Epithelial cell of esophagus (primary cell): ENCODE data around the gene SARDH.

Experiments
- DNase-seq: peaks from one replicate; pipeline ENCODE4 v3.0.0; 2010; ENCODE audit warnings: low read depth
- H3K4me3 ChIP-seq: 2 replicates; pipeline ENCODE4 v1.5.1; 2011; ENCODE audit warnings: mild to moderate bottlenecking, low read length, control low read depth
- TF ChIP-seq, protein P1 (sequence below): IDR thresholded peaks from 2 replicates; pipeline ENCODE4 v1.5.1; 2011; ENCODE audit warnings: low read depth, mild to moderate bottlenecking, low read length, control low read depth, inconsistent platforms; ENCODE audit not compliant: insufficient read depth; ENCODE audit errors: missing control alignments

Gene SARDH

DNA sequence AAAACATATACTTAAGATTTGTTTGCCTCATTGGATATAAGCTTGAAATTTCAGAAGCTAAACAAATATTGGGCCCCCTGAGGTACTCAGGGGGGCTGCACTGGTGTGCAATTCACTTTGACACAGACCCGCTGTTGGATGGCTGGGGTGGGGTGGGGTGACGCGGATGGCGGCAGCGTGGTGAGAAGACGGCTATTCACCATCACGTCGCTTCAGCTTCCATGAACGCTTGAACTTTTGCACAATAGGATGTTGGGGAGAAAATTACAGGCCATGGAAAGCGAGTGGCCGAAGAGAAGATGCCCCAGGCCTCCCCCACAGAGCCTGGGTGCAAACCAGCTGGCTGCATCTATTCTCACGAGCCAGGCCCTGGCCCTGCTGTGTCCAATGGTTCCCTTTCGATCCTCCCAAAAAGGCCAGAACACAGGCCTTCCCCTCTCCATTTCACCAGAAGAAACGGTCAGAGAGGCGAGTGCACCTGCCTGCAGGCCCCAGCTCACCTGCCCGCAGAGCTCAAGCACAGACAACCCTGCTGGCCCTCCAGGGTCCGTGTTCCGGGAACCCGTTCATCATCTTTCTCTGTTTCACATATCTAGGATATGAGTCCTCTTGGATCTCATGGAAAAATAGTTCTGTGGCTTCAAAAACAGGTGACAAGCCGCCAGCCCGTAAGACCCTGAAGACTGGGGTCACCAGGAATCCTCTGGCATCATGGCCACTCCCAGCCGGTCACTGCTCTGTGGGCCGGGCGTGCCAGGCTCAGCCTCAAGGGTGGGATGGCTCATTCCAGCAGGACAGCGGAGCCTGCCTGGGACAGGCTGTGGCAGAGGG lies 46.8 kb upstream of the SARDH start:
- DNase-seq = no peak
- TF ChIP-seq, protein P1, sequence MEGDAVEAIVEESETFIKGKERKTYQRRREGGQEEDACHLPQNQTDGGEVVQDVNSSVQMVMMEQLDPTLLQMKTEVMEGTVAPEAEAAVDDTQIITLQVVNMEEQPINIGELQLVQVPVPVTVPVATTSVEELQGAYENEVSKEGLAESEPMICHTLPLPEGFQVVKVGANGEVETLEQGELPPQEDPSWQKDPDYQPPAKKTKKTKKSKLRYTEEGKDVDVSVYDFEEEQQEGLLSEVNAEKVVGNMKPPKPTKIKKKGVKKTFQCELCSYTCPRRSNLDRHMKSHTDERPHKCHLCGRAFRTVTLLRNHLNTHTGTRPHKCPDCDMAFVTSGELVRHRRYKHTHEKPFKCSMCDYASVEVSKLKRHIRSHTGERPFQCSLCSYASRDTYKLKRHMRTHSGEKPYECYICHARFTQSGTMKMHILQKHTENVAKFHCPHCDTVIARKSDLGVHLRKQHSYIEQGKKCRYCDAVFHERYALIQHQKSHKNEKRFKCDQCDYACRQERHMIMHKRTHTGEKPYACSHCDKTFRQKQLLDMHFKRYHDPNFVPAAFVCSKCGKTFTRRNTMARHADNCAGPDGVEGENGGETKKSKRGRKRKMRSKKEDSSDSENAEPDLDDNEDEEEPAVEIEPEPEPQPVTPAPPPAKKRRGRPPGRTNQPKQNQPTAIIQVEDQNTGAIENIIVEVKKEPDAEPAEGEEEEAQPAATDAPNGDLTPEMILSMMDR = no peak
- H3K4me3 ChIP-seq = no peak overlapping the region

DNA sequence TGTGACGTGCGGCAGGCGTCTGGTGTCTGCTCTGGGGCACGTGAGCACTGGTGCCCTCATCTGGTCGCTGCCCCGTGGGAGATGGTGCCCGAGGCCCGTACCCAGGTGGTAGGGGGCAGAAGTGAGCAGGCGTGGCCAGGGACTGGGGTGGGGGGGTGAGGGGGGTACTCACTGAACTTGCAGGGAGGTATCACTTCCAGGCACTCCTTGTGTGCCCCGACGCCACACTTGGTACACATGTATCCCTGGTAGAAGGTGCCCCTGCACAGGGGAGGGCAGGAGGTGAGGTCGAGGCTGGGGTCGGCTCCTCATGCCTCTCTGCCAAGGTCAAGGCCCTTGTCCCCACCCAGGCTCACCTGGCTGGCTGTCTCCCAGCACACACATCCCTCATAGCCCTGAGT lies 45.2 kb upstream of the SARDH start:
- H3K4me3 ChIP-seq = no peak overlapping the region
- DNase-seq = no peak
- TF ChIP-seq, protein P1 = no peak

DNA sequence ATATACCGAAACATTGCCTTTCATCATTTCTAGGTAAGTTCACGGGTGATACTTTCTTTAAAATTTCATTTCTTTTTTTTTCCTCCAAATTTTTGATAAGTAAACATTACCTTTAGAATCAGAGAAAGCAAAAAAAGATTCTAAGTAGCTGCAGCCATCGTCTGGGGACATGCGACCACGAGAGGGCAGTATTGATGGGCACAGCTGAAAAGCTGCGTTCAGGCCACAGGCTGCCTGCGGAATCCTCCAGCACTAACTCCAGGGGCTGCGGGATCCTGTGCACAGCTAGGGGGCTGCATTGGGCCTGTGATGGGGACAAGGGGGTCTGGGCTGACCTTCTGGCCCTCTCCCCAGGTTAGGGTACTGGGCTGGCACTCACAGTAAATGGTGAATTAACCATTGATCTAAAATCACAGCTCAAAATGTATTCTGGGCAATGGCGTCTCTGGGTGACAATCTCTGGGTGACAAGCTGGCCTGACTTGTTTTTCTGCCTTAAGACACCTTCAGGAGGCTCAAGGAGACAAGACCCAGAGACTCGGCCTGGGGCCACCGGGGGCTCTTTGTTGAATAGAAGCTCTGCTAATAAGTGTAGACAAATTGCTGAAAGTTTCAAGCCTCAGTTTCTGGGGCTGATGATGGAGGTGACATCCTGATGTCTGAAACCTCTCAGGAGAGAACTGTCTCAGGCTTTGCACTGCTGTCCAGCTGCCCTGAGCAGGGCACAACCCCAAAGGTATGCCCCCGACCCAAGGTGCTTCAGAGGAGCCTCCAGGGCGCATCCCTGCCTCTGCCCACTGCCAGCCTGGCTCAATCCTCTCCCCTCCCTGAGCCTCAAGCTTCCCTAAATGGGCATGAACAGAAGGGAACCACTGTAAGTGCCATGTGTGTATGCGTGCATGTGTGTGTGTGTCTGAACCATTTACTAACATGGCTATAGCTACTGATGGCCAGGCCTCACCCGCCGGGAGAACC lies 44.3 kb upstream of the SARDH start:
- TF ChIP-seq, protein P1 = peak; percentile 86
- H3K4me3 ChIP-seq = no peak overlapping the region
- peak; percentile 66 for DNase-seq

DNA sequence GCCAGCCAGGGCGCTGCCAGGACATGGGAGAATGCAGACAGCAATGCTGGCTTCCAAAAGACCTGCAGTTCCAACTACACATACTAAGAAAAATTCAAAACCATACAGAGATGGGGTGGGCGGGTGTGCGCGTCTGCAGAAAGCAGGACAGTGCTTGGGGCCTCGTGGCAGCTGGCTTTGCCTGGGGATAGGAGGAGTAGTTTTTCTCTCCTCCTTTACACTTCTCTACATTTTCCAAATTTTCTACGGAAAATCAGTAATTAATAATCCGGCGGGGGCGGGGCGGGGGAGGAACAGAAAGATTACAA lies 43.6 kb upstream of the SARDH start:
- no peak for DNase-seq
- TF ChIP-seq, protein P1 = no peak
- H3K4me3 ChIP-seq = no peak overlapping the region

DNA sequence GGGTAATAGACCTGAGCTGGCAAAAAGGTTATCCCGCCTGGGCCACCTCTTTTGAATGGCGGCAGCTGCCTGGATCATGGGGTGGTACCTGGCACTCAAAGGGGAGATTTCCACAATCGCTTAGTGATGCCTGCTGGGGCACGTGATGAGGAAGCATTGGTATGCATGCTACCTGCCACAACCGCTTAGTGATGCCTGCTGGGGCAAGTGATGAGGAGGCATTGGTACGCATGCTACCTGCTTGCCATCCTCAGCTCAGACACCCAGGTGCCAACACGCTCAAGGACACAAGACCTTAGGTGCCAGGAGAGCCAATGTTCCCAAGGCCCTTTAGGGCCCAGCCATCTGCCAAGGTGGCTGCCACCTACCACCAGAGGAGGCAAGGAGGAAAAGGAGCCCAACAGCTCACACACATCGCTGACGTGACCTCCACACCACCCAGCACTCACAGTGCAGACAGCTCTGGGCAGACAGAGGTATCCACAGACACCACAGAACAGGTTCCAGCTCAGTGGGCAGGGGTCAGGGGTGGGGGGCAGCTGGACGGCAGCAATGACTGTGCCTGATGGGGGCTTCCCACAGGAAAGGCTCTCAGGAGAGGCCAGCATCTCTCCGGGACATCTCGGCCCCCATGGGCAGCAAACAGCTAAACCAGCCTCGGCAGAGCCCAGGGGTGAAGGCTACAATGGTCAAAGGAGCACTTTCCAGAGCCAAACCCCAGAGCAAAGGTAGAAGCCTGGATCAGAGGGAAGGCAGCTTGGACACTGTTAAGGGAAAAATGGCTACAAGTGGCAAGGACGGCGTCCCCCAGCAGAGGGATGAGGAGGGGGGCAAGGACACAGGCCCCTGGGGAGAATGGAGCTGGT lies 43.0 kb upstream of the SARDH start:
- TF ChIP-seq, protein P1 = no peak
- H3K4me3 ChIP-seq = no peak overlapping the region
- DNase-seq = no peak

DNA sequence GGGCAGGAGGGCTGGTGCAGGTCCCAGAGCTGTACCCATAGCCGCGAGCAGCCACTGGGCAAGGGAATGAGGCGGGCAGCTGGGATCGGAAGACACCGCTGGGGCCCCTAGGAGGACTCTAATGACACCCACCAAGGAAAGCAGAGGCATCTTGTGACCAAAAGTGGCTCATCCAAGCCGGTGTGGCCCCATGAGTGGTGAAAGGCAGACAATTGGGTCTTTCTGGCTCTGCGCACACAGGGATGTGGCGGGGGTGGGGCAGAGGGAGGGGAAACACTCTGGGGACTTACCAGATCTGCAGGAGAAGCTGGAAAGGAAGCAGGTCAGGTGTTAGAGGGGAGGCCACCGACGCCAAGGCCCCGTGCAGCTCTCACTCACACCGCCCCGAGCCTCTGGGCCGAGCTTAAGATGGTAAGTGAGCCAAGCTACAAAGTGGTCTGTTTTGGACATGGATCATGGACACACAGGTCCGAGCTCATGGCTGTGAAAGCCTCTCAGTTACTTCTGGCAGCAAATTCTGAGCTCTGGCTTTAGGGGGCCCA lies 42.3 kb upstream of the SARDH start:
- DNase-seq = no peak
- no peak overlapping the region for H3K4me3 ChIP-seq
- TF ChIP-seq, protein P1 = no peak
